HEK293 (cell line): ENCODE data around the gene SULT2B1.

Experiments
- ZFP3 ChIP-seq: fragments of 450-650 bp; formaldehyde crosslinking; IDR thresholded peaks from 2 replicates; pipeline ENCODE4 v1.5.1; 2016; ENCODE audit warnings: low read depth, missing biosample characterization, missing genetic modification characterization
- ZFP41 ChIP-seq: fragments of 450-650 bp; formaldehyde crosslinking; IDR thresholded peaks from 2 replicates; pipeline ENCODE4 v1.5.1; 2016; ENCODE audit warnings: missing biosample characterization, missing genetic modification characterization, borderline replicate concordance
- ZNF169 ChIP-seq: fragments of 450-650 bp; formaldehyde crosslinking; IDR thresholded peaks from 2 replicates; pipeline ENCODE4 v1.5.1; 2016; ENCODE audit warnings: missing biosample characterization, missing genetic modification characterization
- ZNF571 ChIP-seq: fragments of 450-650 bp; formaldehyde crosslinking; IDR thresholded peaks from 2 replicates; pipeline ENCODE4 v1.5.0; 2017; ENCODE audit warnings: missing biosample characterization, missing genetic modification characterization
- ZNF776 ChIP-seq: fragments of 450-650 bp; formaldehyde crosslinking; IDR thresholded peaks from 2 replicates; pipeline ENCODE4 v1.5.0; 2017; ENCODE audit warnings: missing biosample characterization, missing genetic modification characterization, borderline replicate concordance
- ZNF777 ChIP-seq: fragments of 450-650 bp; formaldehyde crosslinking; IDR thresholded peaks from 2 replicates; pipeline ENCODE4 v1.5.1; 2017; ENCODE audit warnings: missing biosample characterization, missing genetic modification characterization, borderline replicate concordance
- TF ChIP-seq, protein P1 (sequence below): fragments of 450-650 bp; formaldehyde crosslinking; IDR thresholded peaks from 2 replicates; pipeline ENCODE4 v1.5.1; 2016; ENCODE audit warnings: missing biosample characterization, missing genetic modification characterization

DNA sequence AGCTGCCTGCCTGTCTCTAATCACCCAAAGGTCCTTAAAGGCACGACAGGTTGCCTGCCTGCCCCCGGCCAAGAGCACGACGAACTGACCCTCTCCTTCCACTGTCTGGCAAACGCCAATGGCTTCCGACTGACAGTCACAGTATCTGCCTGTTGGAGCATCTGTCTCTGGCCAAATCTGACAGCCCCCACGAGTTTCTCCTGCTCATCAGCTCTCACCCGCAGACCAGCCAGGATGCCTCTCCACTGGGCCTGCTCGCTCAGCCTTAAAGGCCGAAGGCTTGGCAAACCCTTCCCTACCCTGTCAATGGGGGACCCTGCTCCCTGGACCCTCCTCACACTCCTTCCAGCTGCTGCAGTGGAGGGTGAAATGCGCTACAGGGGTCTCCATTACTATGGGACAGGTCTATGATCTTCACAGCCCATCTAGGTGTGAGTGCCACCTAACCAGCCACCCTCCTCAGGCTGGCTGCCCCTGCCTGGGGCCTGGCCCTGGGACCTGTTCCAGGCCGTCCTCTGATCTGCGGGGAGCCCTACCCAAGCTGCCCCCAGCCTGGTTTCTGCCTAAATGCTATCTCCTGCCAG is 62.0 kb downstream of the SULT2B1 start:
- TF ChIP-seq ZNF777 (tag by site-specific recombination), result no peak
- TF ChIP-seq, protein P1, sequence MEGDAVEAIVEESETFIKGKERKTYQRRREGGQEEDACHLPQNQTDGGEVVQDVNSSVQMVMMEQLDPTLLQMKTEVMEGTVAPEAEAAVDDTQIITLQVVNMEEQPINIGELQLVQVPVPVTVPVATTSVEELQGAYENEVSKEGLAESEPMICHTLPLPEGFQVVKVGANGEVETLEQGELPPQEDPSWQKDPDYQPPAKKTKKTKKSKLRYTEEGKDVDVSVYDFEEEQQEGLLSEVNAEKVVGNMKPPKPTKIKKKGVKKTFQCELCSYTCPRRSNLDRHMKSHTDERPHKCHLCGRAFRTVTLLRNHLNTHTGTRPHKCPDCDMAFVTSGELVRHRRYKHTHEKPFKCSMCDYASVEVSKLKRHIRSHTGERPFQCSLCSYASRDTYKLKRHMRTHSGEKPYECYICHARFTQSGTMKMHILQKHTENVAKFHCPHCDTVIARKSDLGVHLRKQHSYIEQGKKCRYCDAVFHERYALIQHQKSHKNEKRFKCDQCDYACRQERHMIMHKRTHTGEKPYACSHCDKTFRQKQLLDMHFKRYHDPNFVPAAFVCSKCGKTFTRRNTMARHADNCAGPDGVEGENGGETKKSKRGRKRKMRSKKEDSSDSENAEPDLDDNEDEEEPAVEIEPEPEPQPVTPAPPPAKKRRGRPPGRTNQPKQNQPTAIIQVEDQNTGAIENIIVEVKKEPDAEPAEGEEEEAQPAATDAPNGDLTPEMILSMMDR (tag by site-specific recombination), result no peak
- no peak for TF ChIP-seq ZNF571 (tag by site-specific recombination)
- TF ChIP-seq ZFP3, result no peak
- TF ChIP-seq ZFP41 (tag by site-specific recombination), result no peak
- TF ChIP-seq ZNF776 (tag by site-specific recombination), result no peak
- no peak for TF ChIP-seq ZNF169 (tag by site-specific recombination)
